HG03520 (cell line): ENCODE data around the gene TMC1.
"Not testable (repeated sequence)": the region's sequence is repeated elsewhere in the genome, so short reads cannot be mapped to it uniquely, and the experiment has no call there.

Experiments used
- ATAC-seq: cut with Tn5 transposase; IDR thresholded peaks from one replicate; pipeline ENCODE4 v1.9.1; 2021; ENCODE audit warnings: mild to moderate bottlenecking, moderate library complexity; ENCODE audit not compliant: unreplicated experiment

The TMC1 gene

GRCh38 chr9:72856972-72857623 lies 335.7 kb downstream of the TMC1 start:
- peak; percentile 55 for ATAC-seq

GRCh38 chr9:72857624-72857996 lies 336.2 kb downstream of the TMC1 start:
- ATAC-seq = no peak

- ATAC-seq = no peak
These were observed 336.9 kb downstream of the TMC1 start for GRCh38 chr9:72858089-72858912.

GRCh38 chr9:72862788-72863187 lies 341.4 kb downstream of the TMC1 start:
- not testable (repeated sequence) for ATAC-seq

- ATAC-seq = no peak
These were observed 342.2 kb downstream of the TMC1 start for GRCh38 chr9:72863456-72864094.

- no peak for ATAC-seq
These were observed 342.9 kb downstream of the TMC1 start for GRCh38 chr9:72864327-72864726.

- no peak for ATAC-seq
These were observed 350.3 kb downstream of the TMC1 start for GRCh38 chr9:72871685-72872084.

GRCh38 chr9:72872718-72873117 lies 351.3 kb downstream of the TMC1 start:
- ATAC-seq = no peak

- ATAC-seq = no peak
These were observed 352.0 kb downstream of the TMC1 start for GRCh38 chr9:72873456-72873855.

- ATAC-seq = no peak
These were observed 352.9 kb downstream of the TMC1 start for GRCh38 chr9:72874344-72874743.

- no peak for ATAC-seq
These were observed 353.8 kb downstream of the TMC1 start for GRCh38 chr9:72875221-72875620.

- ATAC-seq = no peak
These were observed 359.4 kb downstream of the TMC1 start for GRCh38 chr9:72880821-72881220.

GRCh38 chr9:72882117-72882775 lies 360.8 kb downstream of the TMC1 start:
- ATAC-seq = no peak

- ATAC-seq = no peak
These were observed 362.5 kb downstream of the TMC1 start for GRCh38 chr9:72883875-72884274.

- ATAC-seq = no peak
These were observed 363.1 kb downstream of the TMC1 start for GRCh38 chr9:72884508-72884907.
